ENCODE data around the gene DAPL1.
A peak's percentile ranks its signal among the peaks of the same experiment; 100 is the strongest.
"Not testable (repeated sequence)": the region's sequence is repeated elsewhere in the genome, so short reads cannot be mapped to it uniquely, and the experiment has no call there.

Gene DAPL1

GRCh38 chr2:158825021-158825420 lies 29.9 kb downstream of the DAPL1 start:
- DNase-seq, result no peak

GRCh38 chr2:158826965-158827364 lies 31.8 kb downstream of the DAPL1 start:
- DNase-seq, result no peak

GRCh38 chr2:158828378-158829164 lies 33.5 kb downstream of the DAPL1 start:
- no peak for DNase-seq

- DNase-seq, result no peak
These were observed 34.0 kb downstream of the DAPL1 start for GRCh38 chr2:158829167-158829566.

GRCh38 chr2:158830201-158830600 lies 35.1 kb downstream of the DAPL1 start:
- no peak for DNase-seq

- DNase-seq, result no peak
These were observed 40.3 kb downstream of the DAPL1 start for GRCh38 chr2:158835431-158835830.

GRCh38 chr2:158837645-158838044 lies 42.5 kb downstream of the DAPL1 start:
- no peak for DNase-seq

- DNase-seq, result no peak
These were observed 46.7 kb downstream of the DAPL1 start for GRCh38 chr2:158841850-158842249.

- DNase-seq, result no peak
These were observed 50.3 kb downstream of the DAPL1 start for GRCh38 chr2:158845444-158845843.

GRCh38 chr2:158845859-158846258 lies 50.7 kb downstream of the DAPL1 start:
- peak; percentile 18 for DNase-seq

GRCh38 chr2:158847526-158847925 lies 52.4 kb downstream of the DAPL1 start:
- not testable (repeated sequence) for DNase-seq

GRCh38 chr2:158848031-158848970 lies 53.2 kb downstream of the DAPL1 start:
- DNase-seq, result not testable (repeated sequence)

GRCh38 chr2:158860179-158860578 lies 65.1 kb downstream of the DAPL1 start:
- DNase-seq, result not testable (repeated sequence)

GRCh38 chr2:158861626-158862025 lies 66.5 kb downstream of the DAPL1 start:
- DNase-seq, result not testable (repeated sequence)

GRCh38 chr2:158865469-158865868 lies 70.4 kb downstream of the DAPL1 start:
- DNase-seq, result not testable (repeated sequence)
